ENCODE measurements around the gene FNDC3B. TPM values are rescaled to one million over a fixed set of nuclear protein-coding genes. Genes with fewer than 3 reads are reported as not detected.

The FNDC3B gene
- total RNA-seq, 1 donor, result 139 TPM

- H3K4me3 ChIP-seq (ENCODE audit: low read depth, low read length), result no peak overlapping the region
- TF ChIP-seq CTCF (IDR thresholded peaks at IDR 0.05; ENCODE audit: insufficient read depth, low read length), result no peak
- DNase-seq (ENCODE audit: low read depth), result no peak
Observed at GRCh38 chr3:172309741-172310427, 270.5 kb downstream of the FNDC3B start.

GRCh38 chr3:172310428-172310760 is 271.0 kb downstream of the FNDC3B start:
- no peak overlapping the region for H3K4me3 ChIP-seq (ENCODE audit: low read depth, low read length)
- no peak for TF ChIP-seq CTCF (IDR thresholded peaks at IDR 0.05; ENCODE audit: insufficient read depth, low read length)
- no peak for DNase-seq (ENCODE audit: low read depth)

GRCh38 chr3:172311217-172311616 is 271.8 kb downstream of the FNDC3B start:
- TF ChIP-seq CTCF (IDR thresholded peaks at IDR 0.05; ENCODE audit: insufficient read depth, low read length), result no peak
- no peak for DNase-seq (ENCODE audit: low read depth)
- no peak overlapping the region for H3K4me3 ChIP-seq (ENCODE audit: low read depth, low read length)

GRCh38 chr3:172312001-172312400 is 272.6 kb downstream of the FNDC3B start:
- no peak for TF ChIP-seq CTCF (IDR thresholded peaks at IDR 0.05; ENCODE audit: insufficient read depth, low read length)
- DNase-seq (ENCODE audit: low read depth), result peak; percentile 33
- no peak overlapping the region for H3K4me3 ChIP-seq (ENCODE audit: low read depth, low read length)

GRCh38 chr3:172312711-172313110 is 273.3 kb downstream of the FNDC3B start:
- DNase-seq (ENCODE audit: low read depth), result no peak
- no peak overlapping the region for H3K4me3 ChIP-seq (ENCODE audit: low read depth, low read length)
- TF ChIP-seq CTCF (IDR thresholded peaks at IDR 0.05; ENCODE audit: insufficient read depth, low read length), result no peak

- TF ChIP-seq CTCF (IDR thresholded peaks at IDR 0.05; ENCODE audit: insufficient read depth, low read length), result no peak
- no peak for DNase-seq (ENCODE audit: low read depth)
- H3K4me3 ChIP-seq (ENCODE audit: low read depth, low read length), result no peak overlapping the region
Observed at GRCh38 chr3:172313671-172314070, 274.3 kb downstream of the FNDC3B start.

- DNase-seq (ENCODE audit: low read depth), result no peak
Observed at GRCh38 chr3:172314591-172315160, 275.3 kb downstream of the FNDC3B start.

More at GRCh38 chr3:172314591-172315160, 275.3 kb downstream of the FNDC3B start:
- H3K4me3 ChIP-seq (ENCODE audit: low read depth, low read length), result no peak overlapping the region
- no peak for TF ChIP-seq CTCF (IDR thresholded peaks at IDR 0.05; ENCODE audit: insufficient read depth, low read length)

All from fibroblast of the aortic adventitia (primary cell).